ENCODE results near the gene SDK1. TPM values are rescaled to one million over a fixed set of nuclear protein-coding genes. Genes with fewer than 3 reads are reported as not detected.

Gene SDK1
- total RNA-seq, 1 donor from 2014 or later: 16.7 TPM

- H3K4me1 ChIP-seq: no peaks in the 10 kb centered on the region
- H3K27ac ChIP-seq: no peak overlapping the region
- H3K27me3 ChIP-seq: no peaks in the 10 kb centered on the region
- intact Hi-C loops (cut with DNase I): no loop called here
- H3K9me3 ChIP-seq: no peaks in the 10 kb centered on the region
- no peak overlapping the region for H3K4me3 ChIP-seq
- no peak for DNase-seq (ENCODE audit: extremely low spot score in 2 of 2)
- H3K36me3 ChIP-seq: no peaks in the 10 kb centered on the region
- no peak for TF ChIP-seq CTCF (IDR thresholded peaks at IDR 0.05)
- no peak for TF ChIP-seq POLR2A (IDR thresholded peaks at IDR 0.05)
- TF ChIP-seq POLR2AphosphoS5 (IDR thresholded peaks at IDR 0.05; ENCODE audit: insufficient read depth in 1 of 2, low read depth in 1 of 2): no peak
Measured at GRCh38 chr7:4156190-4156589, 855.1 kb downstream of the SDK1 start.

- no peaks in the 10 kb centered on the region for H3K36me3 ChIP-seq
- TF ChIP-seq POLR2AphosphoS5 (IDR thresholded peaks at IDR 0.05; ENCODE audit: insufficient read depth in 1 of 2, low read depth in 1 of 2): no peak
- no peak for TF ChIP-seq POLR2A (IDR thresholded peaks at IDR 0.05)
- no peak for TF ChIP-seq CTCF (IDR thresholded peaks at IDR 0.05)
Measured at GRCh38 chr7:4157651-4158050, 856.6 kb downstream of the SDK1 start.

GRCh38 chr7:4158441-4159153, 857.5 kb downstream of the SDK1 start:
- DNase-seq (ENCODE audit: extremely low spot score in 2 of 2): no peak
- Histone ChIP-seq H3K36me3 (no peaks in the 10 kb centered on the region), H3K27ac (no peak overlapping the region), H3K4me1 (no peaks in the 10 kb centered on the region), H3K4me3 (no peak overlapping the region), H3K27me3 (no peaks in the 10 kb centered on the region), H3K9me3 (no peaks in the 10 kb centered on the region)
- TF ChIP-seq POLR2AphosphoS5 (IDR thresholded peaks at IDR 0.05; ENCODE audit: insufficient read depth in 1 of 2, low read depth in 1 of 2) (no peak), POLR2A (IDR thresholded peaks at IDR 0.05) (no peak), CTCF (IDR thresholded peaks at IDR 0.05) (no peak)
- intact Hi-C loops (cut with DNase I): no loop called here

More at GRCh38 chr7:4157651-4158050, 856.6 kb downstream of the SDK1 start:
- Histone ChIP-seq H3K9me3 (no peaks in the 10 kb centered on the region), H3K27ac (no peak overlapping the region), H3K4me1 (no peaks in the 10 kb centered on the region), H3K4me3 (no peak overlapping the region), H3K27me3 (no peaks in the 10 kb centered on the region)
- no peak for DNase-seq (ENCODE audit: extremely low spot score in 2 of 2)
- intact Hi-C loops (cut with DNase I): no loop called here

- no peak for TF ChIP-seq CTCF (IDR thresholded peaks at IDR 0.05)
- no peak for TF ChIP-seq POLR2A (IDR thresholded peaks at IDR 0.05)
- no peak for TF ChIP-seq POLR2AphosphoS5 (IDR thresholded peaks at IDR 0.05; ENCODE audit: insufficient read depth in 1 of 2, low read depth in 1 of 2)
- no peaks in the 10 kb centered on the region for H3K36me3 ChIP-seq
- DNase-seq (ENCODE audit: extremely low spot score in 2 of 2): no peak
- H3K4me3 ChIP-seq: no peak overlapping the region
- H3K27me3 ChIP-seq: no peaks in the 10 kb centered on the region
- H3K9me3 ChIP-seq: no peaks in the 10 kb centered on the region
- no peaks in the 10 kb centered on the region for H3K4me1 ChIP-seq
- intact Hi-C loops (cut with DNase I): no loop called here
- H3K27ac ChIP-seq: no peak overlapping the region
Measured at GRCh38 chr7:4159154-4159501, 858.1 kb downstream of the SDK1 start.

- no peaks in the 10 kb centered on the region for H3K36me3 ChIP-seq
- no peaks in the 10 kb centered on the region for H3K4me1 ChIP-seq
- intact Hi-C loops (cut with DNase I): no loop called here
- no peak overlapping the region for H3K4me3 ChIP-seq
- no peak for TF ChIP-seq POLR2A (IDR thresholded peaks at IDR 0.05)
- TF ChIP-seq CTCF (IDR thresholded peaks at IDR 0.05): no peak
- TF ChIP-seq POLR2AphosphoS5 (IDR thresholded peaks at IDR 0.05; ENCODE audit: insufficient read depth in 1 of 2, low read depth in 1 of 2): no peak
- no peak overlapping the region for H3K27ac ChIP-seq
- H3K9me3 ChIP-seq: no peaks in the 10 kb centered on the region
- DNase-seq (ENCODE audit: extremely low spot score in 2 of 2): no peak
- H3K27me3 ChIP-seq: no peaks in the 10 kb centered on the region
Measured at GRCh38 chr7:4159761-4160554, 858.9 kb downstream of the SDK1 start.

Data from vagina (tissue), 2 donors.